ENCODE results near the gene SPATA46.

The SPATA46 gene

GRCh38 chr1:162359523-162360236 is 17.0 kb downstream of the SPATA46 start:
- TF ChIP-seq CTCF (IDR thresholded peaks at IDR 0.05; ENCODE audit: insufficient read depth, low read length, poor library complexity, severe bottlenecking): no peak
- no peak for TF ChIP-seq EZH2phosphoT487 (conservative IDR thresholded peaks at IDR 0.05; ENCODE audit: low read length)
- Histone ChIP-seq H4K20me1 (ENCODE audit: low read depth, low read length) (no peaks in the 10 kb centered on the region), H2AFZ (ENCODE audit: low read depth, low read length, severe bottlenecking) (no peak overlapping the region), H3K9ac (ENCODE audit: low read length) (no peak overlapping the region), H3K9me3 (ENCODE audit: insufficient read depth, low read length) (no peaks in the 10 kb centered on the region), H3K36me3 (ENCODE audit: low read length) (no peaks in the 10 kb centered on the region), H3F3A (ENCODE audit: insufficient read depth) (no peaks in the 10 kb centered on the region), H3K27ac (ENCODE audit: low read depth, low read length) (no peak overlapping the region), H3K9me2 (replicated peaks; ENCODE audit: insufficient read depth, low read length) (no peaks in the 10 kb centered on the region), H3K4me2 (ENCODE audit: low read depth, low read length, poor library complexity, severe bottlenecking) (no peak overlapping the region), H3K4me3 (ENCODE audit: insufficient read depth, low read length, poor library complexity, severe bottlenecking) (no peak overlapping the region), H3K27me3 (ENCODE audit: low read length) (no peaks in the 10 kb centered on the region), H3K79me2 (ENCODE audit: insufficient read depth, low read length) (no peaks in the 10 kb centered on the region)

GRCh38 chr1:162358928-162359327 is 17.7 kb downstream of the SPATA46 start:
- H3K27me3 ChIP-seq (ENCODE audit: low read length): no peaks in the 10 kb centered on the region

GRCh38 chr1:162357681-162358266 is 18.9 kb downstream of the SPATA46 start:
- no peak overlapping the region for H2AFZ ChIP-seq (ENCODE audit: low read depth, low read length, severe bottlenecking)
- no peaks in the 10 kb centered on the region for H3K79me2 ChIP-seq (ENCODE audit: insufficient read depth, low read length)
- TF ChIP-seq EZH2phosphoT487 (conservative IDR thresholded peaks at IDR 0.05; ENCODE audit: low read length): no peak
- TF ChIP-seq CTCF (IDR thresholded peaks at IDR 0.05; ENCODE audit: insufficient read depth, low read length, poor library complexity, severe bottlenecking): peak; percentile 30
- H4K20me1 ChIP-seq (ENCODE audit: low read depth, low read length): no peaks in the 10 kb centered on the region
- H3K9me2 ChIP-seq (replicated peaks; ENCODE audit: insufficient read depth, low read length): no peaks in the 10 kb centered on the region
- H3K9ac ChIP-seq (ENCODE audit: low read length): no peak overlapping the region
- no peaks in the 10 kb centered on the region for H3K36me3 ChIP-seq (ENCODE audit: low read length)
- H3K27me3 ChIP-seq (ENCODE audit: low read length): no peaks in the 10 kb centered on the region
- no peak overlapping the region for H3K4me2 ChIP-seq (ENCODE audit: low read depth, low read length, poor library complexity, severe bottlenecking)
- no peaks in the 10 kb centered on the region for H3F3A ChIP-seq (ENCODE audit: insufficient read depth)
- no peak overlapping the region for H3K4me3 ChIP-seq (ENCODE audit: insufficient read depth, low read length, poor library complexity, severe bottlenecking)
- no peaks in the 10 kb centered on the region for H3K9me3 ChIP-seq (ENCODE audit: insufficient read depth, low read length)
- no peak overlapping the region for H3K27ac ChIP-seq (ENCODE audit: low read depth, low read length)

More at GRCh38 chr1:162358928-162359327, 17.7 kb downstream of the SPATA46 start:
- Histone ChIP-seq H3K27ac (ENCODE audit: low read depth, low read length) (no peak overlapping the region), H3K36me3 (ENCODE audit: low read length) (no peaks in the 10 kb centered on the region), H3K79me2 (ENCODE audit: insufficient read depth, low read length) (no peaks in the 10 kb centered on the region), H2AFZ (ENCODE audit: low read depth, low read length, severe bottlenecking) (no peak overlapping the region), H3K9me2 (replicated peaks; ENCODE audit: insufficient read depth, low read length) (no peaks in the 10 kb centered on the region), H4K20me1 (ENCODE audit: low read depth, low read length) (no peaks in the 10 kb centered on the region), H3K4me3 (ENCODE audit: insufficient read depth, low read length, poor library complexity, severe bottlenecking) (no peak overlapping the region), H3K9ac (ENCODE audit: low read length) (no peak overlapping the region), H3F3A (ENCODE audit: insufficient read depth) (no peaks in the 10 kb centered on the region), H3K9me3 (ENCODE audit: insufficient read depth, low read length) (no peaks in the 10 kb centered on the region), H3K4me2 (ENCODE audit: low read depth, low read length, poor library complexity, severe bottlenecking) (no peak overlapping the region)
- TF ChIP-seq EZH2phosphoT487 (conservative IDR thresholded peaks at IDR 0.05; ENCODE audit: low read length) (no peak), CTCF (IDR thresholded peaks at IDR 0.05; ENCODE audit: insufficient read depth, low read length, poor library complexity, severe bottlenecking) (no peak)

All from SU-DHL-6 (cell line).